ENCODE data around the gene SHD. TPM values are rescaled to one million over a fixed set of nuclear protein-coding genes. Genes with fewer than 3 reads are reported as not detected.

SHD gene
- total RNA-seq, 1 experiment from 2014 or later = 3.5 TPM

GRCh38 chr19:4302243-4302640, 23.2 kb downstream of the SHD start, which contains the start of gene TMIGD2:
Gene TMIGD2 (minus strand): TSS chr19:4302389. CDS start chr19:4302385, 4 bp downstream.
- Mint-ChIP-seq H3K4me3 (ENCODE audit: unreplicated experiment) (no peak within 1 kb of the TSS), H3K9me3 (ENCODE audit: unreplicated experiment) (no peaks in the 10 kb centered on the region), H3K27ac (ENCODE audit: unreplicated experiment) (peak within 1 kb of the TSS; percentile 8), H3K4me1 (ENCODE audit: low read depth, unreplicated experiment) (peaks cover 10% of the 10 kb centered on the region), H3K27me3 (ENCODE audit: insufficient read depth, unreplicated experiment) (no peaks in the 10 kb centered on the region), H3K36me3 (ENCODE audit: insufficient read depth, unreplicated experiment) (no peaks in the 10 kb centered on the region)
- no peaks in the 10 kb centered on the region for H3K27me3 ChIP-seq (replicated peaks; ENCODE audit: control insufficient read depth, insufficient read depth, low read length)
- intact Hi-C loops (cut with micrococcal nuclease; ENCODE audit: unreplicated experiment) = no loop called here
- CTCF ChIA-PET = interaction anchor here (0.6 kb wide), 1 partner anchor 94 kb away, joined by 5 read pairs; no protein-coding TSS in a partner anchor
- no peaks in the 10 kb centered on the region for H3K9me3 ChIP-seq
- no peak within 1 kb of the TSS for H3K4me3 ChIP-seq (ENCODE audit: low read depth, low read length)
- no peaks in the 10 kb centered on the region for H3K36me3 ChIP-seq (ENCODE audit: control insufficient read depth, insufficient read depth, low read length)
- BruUV-seq (replicated peaks) = no TSS peak
- no peak for DNase-seq
- POLR2A ChIA-PET = no interaction called here
- H3K4me1 ChIP-seq = no peaks in the 10 kb centered on the region
- TF ChIP-seq, protein P1, sequence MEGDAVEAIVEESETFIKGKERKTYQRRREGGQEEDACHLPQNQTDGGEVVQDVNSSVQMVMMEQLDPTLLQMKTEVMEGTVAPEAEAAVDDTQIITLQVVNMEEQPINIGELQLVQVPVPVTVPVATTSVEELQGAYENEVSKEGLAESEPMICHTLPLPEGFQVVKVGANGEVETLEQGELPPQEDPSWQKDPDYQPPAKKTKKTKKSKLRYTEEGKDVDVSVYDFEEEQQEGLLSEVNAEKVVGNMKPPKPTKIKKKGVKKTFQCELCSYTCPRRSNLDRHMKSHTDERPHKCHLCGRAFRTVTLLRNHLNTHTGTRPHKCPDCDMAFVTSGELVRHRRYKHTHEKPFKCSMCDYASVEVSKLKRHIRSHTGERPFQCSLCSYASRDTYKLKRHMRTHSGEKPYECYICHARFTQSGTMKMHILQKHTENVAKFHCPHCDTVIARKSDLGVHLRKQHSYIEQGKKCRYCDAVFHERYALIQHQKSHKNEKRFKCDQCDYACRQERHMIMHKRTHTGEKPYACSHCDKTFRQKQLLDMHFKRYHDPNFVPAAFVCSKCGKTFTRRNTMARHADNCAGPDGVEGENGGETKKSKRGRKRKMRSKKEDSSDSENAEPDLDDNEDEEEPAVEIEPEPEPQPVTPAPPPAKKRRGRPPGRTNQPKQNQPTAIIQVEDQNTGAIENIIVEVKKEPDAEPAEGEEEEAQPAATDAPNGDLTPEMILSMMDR (IDR thresholded peaks at IDR 0.05; ENCODE audit: insufficient read depth in 1 of 2, low read depth in 1 of 2, low read length in 1 of 2, severe bottlenecking in 1 of 2, unreplicated experiment in 1 of 2) = no peak

DNA sequence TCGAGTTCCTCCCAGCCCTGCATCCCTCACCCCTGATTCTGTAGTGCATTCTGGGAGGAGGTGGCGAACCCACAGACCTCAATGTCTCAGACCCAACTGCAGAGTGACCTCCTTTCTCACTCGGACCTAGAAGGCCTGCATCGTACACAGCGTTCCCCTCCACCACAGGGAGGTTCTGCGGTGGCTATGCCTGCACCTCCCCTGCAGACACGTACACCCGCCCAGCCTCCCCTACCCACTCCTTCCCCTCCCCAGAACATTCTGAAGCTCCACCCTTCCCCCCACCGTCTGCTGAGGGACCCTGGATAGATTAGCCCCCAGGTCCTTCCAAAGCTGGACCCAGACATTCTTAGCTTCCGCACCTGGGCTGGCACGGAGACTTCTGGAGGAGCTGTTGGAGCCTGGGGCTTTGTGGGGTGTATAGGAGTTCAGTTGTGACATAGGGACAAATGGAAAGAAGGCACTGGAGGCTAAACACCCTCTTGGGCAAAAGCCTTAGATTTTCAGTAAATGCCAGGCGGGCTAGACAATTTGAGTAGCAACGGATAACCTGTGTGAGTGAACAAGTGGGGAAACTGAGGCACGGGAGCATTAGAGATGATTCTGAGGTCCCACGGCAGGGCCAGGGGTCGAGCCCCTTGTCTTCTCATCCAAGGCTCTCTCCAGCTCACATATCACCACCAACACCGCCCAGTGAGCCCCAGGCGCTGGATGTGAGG, 24.9 kb downstream of the SHD start:
- no peak for DNase-seq
- Histone ChIP-seq H3K4me3 (ENCODE audit: low read depth, low read length) (peak overlapping the region; percentile 39), H3K27me3 (replicated peaks; ENCODE audit: control insufficient read depth, insufficient read depth, low read length) (no peaks in the 10 kb centered on the region), H3K9me3 (no peaks in the 10 kb centered on the region), H3K36me3 (ENCODE audit: control insufficient read depth, insufficient read depth, low read length) (no peaks in the 10 kb centered on the region), H3K4me1 (no peaks in the 10 kb centered on the region)
- intact Hi-C loops (cut with micrococcal nuclease; ENCODE audit: unreplicated experiment) = no loop called here
- Mint-ChIP-seq H3K27ac (ENCODE audit: unreplicated experiment) (no peak overlapping the region), H3K4me1 (ENCODE audit: low read depth, unreplicated experiment) (peaks cover 10% of the 10 kb centered on the region), H3K27me3 (ENCODE audit: insufficient read depth, unreplicated experiment) (no peaks in the 10 kb centered on the region), H3K36me3 (ENCODE audit: insufficient read depth, unreplicated experiment) (no peaks in the 10 kb centered on the region), H3K4me3 (ENCODE audit: unreplicated experiment) (peak overlapping the region; percentile 61), H3K9me3 (ENCODE audit: unreplicated experiment) (no peaks in the 10 kb centered on the region)
- CTCF ChIA-PET = interaction anchor here (0.7 kb wide), 1 partner anchor 42 kb away, joined by 3 read pairs; no protein-coding TSS in a partner anchor
- BruUV-seq (replicated peaks) = no TSS peak
- POLR2A ChIA-PET = no interaction called here
- TF ChIP-seq, protein P1 (IDR thresholded peaks at IDR 0.05; ENCODE audit: insufficient read depth in 1 of 2, low read depth in 1 of 2, low read length in 1 of 2, severe bottlenecking in 1 of 2, unreplicated experiment in 1 of 2) = no peak

DNA sequence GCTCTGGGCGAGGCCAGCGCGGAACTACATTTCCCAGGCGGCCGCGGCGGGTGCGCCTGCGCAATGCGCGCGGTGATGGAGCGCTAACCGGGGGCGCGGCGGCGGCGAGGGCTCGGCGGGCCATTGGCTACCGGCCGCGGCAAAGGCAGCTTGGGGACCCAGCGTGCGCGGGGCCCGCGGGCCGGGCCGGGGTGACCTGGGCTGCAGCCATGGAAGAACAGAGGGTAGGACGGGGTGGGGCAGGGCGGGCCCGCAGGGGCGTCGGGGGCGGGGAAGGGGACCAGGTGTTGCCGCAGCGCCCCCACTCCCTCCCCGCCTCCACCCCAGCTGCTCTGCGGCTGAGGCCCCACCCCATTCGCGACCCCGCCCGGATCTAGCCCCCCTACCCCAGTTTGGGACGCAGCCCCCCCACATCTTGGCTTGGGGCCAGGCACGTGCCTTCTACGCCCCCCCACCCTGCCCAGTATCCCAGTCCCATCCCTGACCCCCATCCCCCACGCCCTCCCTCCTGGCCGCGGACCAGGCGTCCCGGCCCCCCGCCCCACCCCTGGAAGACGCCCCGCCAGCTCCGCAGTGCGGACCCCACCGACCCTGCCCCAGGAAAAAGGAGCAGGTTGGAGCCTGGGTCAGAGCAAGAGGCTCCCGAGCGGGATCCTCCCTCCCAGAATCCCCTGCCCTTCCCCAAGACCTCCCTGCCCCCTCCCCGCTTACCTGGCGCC, 25.6 kb downstream of the SHD start, which contains the start of gene FSD1:
FSD1 (plus strand) TSS at position 61 of the 719 bp plus-strand sequence; CDS start at position 210, 149 bp downstream.
- peak; percentile 73 to 82 for DNase-seq
- peak within 1 kb of the TSS; percentile 39 for H3K4me3 ChIP-seq (ENCODE audit: low read depth, low read length)
- peak within 1 kb of the TSS; percentile 62 for H3K4me3 Mint-ChIP-seq (ENCODE audit: unreplicated experiment)
- intact Hi-C loops (cut with micrococcal nuclease; ENCODE audit: unreplicated experiment) = no loop called here
- BruUV-seq (replicated peaks) = no TSS peak
- no peaks in the 10 kb centered on the region for H3K4me1 ChIP-seq
- no peaks in the 10 kb centered on the region for H3K9me3 ChIP-seq
- peaks cover 10% of the 10 kb centered on the region for H3K4me1 Mint-ChIP-seq (ENCODE audit: low read depth, unreplicated experiment)
- POLR2A ChIA-PET = no interaction called here
- H3K27me3 Mint-ChIP-seq (ENCODE audit: insufficient read depth, unreplicated experiment) = no peaks in the 10 kb centered on the region
- H3K36me3 ChIP-seq (ENCODE audit: control insufficient read depth, insufficient read depth, low read length) = no peaks in the 10 kb centered on the region
- H3K27me3 ChIP-seq (replicated peaks; ENCODE audit: control insufficient read depth, insufficient read depth, low read length) = no peaks in the 10 kb centered on the region
- no peak within 1 kb of the TSS for H3K27ac Mint-ChIP-seq (ENCODE audit: unreplicated experiment)
- H3K36me3 Mint-ChIP-seq (ENCODE audit: insufficient read depth, unreplicated experiment) = no peaks in the 10 kb centered on the region
- no peaks in the 10 kb centered on the region for H3K9me3 Mint-ChIP-seq (ENCODE audit: unreplicated experiment)
- CTCF ChIA-PET = interaction anchor here (0.6 to 0.7 kb wide), 3 partner anchors 38 to 332 kb away, joined by 3 to 5 read pairs (median 3); partner anchors contain the start of gene MPND
- TF ChIP-seq, protein P1 (IDR thresholded peaks at IDR 0.05; ENCODE audit: insufficient read depth in 1 of 2, low read depth in 1 of 2, low read length in 1 of 2, severe bottlenecking in 1 of 2, unreplicated experiment in 1 of 2) = no peak
